Germinal center (tissue), 1 donor: ENCODE data around the gene SH3PXD2A.
"Not testable (repeated sequence)": the region's sequence is repeated elsewhere in the genome, so short reads cannot be mapped to it uniquely, and the experiment has no call there.

Experiments
- DNase-seq: peaks from one replicate; pipeline ENCODE4 v3.0.0; 2012; ENCODE audit warnings: mixed read lengths, low spot score

Gene SH3PXD2A

DNA sequence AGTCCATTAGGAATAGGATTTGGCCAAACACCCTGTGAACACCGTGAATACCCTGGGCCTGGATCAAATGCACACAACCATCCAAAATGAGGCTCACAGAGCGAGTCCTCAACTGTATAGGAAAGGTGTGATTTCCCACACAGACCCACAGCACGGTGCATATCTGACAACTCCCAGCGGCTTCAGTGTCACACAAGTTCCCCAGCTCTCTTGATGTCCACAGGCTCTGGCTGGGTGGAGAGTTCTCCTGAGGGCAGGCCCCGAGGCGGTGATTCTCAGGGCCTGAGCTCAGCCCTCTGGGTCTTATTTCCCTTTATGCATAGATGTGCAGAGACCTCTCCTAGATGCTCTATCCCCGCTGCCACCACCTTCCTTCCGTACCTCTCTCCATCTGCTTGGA is 64.1 kb downstream of the SH3PXD2A start:
- no peak for DNase-seq

DNA sequence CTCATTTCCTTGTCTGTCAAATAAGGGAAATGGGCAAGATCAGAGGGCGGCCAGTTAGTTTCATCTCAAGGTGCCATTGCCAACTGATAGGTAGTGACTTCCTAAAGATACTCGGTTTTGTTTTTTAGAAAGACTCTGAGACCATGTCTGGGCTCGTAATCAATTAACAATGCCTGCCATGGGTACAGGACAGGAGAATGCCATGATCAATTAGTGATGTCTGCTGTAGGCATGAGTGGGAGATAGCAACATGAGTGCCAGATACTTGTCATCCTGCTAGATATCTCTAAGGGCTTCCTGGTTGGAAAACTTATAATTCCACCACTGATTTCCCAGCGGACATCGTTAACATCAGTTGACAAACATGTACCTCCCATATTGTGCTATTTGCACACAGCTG is 64.8 kb downstream of the SH3PXD2A start:
- no peak for DNase-seq

DNA sequence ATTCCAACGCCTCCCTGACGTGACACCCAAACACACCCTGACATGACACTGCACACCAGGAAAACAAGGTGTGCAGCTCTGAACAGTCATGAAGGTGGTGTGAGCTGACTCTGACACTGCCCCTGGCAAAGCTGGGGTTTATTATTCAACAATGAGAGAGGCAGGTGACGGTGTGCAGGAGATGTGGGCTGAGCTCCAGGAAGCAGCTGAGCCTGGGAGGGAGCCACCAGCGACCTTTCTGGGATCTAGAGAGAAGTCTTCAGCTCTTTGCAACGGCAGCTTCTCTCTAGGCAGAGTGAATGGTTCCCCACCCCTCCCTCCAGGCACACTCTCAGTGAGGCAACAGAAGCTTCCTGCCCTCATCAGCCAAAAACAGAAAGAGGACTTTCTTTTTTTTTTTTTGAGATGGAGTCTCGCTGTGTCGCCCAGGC is 65.6 kb downstream of the SH3PXD2A start:
- DNase-seq = no peak

DNA sequence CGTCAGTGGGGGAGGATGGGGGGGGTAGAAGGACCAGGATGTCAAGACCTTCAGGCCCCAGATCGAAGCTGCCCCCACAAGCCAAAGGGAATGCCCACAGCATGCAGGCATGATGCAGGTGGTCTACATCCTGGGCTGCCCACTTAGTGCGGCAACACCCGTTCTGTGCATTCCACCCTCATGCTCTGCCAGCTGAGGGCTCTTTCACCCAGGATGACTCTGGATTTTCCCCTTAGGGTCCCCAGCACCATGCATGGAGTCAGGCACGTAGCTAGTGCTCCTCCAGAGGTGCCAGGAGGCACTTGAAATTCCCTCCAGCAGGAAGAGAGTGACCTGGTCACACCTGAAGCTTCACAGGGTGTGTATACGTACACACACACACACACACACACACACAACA is 66.2 kb downstream of the SH3PXD2A start:
- DNase-seq = no peak

DNA sequence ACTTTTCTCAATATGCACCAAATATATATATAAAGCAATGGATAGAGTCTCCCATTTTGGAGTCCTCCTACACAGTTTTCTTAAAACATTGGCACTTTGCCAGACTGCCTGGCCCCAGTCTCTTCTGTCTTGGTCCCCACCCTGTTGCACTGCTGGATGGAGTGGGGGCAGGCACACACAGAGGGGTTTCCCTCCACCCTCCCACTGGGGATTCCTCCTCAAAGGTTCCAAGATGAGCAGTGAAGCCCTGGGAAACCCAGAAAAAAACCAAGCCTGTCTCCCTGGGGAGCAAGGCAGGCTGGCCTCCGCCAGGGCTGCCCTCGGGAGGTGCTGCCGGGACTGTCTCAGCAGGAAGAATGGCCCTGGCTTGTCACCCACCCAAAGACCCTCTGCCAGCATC is 68.0 kb downstream of the SH3PXD2A start:
- DNase-seq = no peak

DNA sequence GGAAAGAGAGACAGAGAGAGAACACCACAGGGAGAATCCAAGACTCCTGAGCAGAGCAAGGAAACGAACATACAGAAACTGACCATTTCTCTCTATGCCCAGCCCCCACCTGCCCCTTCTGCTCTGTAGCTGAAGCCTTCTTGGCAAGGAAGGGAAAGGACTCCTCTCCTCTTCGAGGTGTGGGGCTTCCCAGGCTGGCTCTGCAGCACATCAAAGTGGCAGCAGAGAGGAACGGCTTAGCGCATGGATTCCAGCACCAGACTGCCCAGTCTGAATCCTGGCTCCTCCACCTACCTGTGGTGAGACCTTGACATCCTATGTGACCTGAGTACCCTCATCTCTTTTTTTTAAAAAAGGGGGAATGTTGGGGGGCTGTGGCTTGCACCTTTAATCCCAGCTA is 69.4 kb downstream of the SH3PXD2A start:
- no peak for DNase-seq

DNA sequence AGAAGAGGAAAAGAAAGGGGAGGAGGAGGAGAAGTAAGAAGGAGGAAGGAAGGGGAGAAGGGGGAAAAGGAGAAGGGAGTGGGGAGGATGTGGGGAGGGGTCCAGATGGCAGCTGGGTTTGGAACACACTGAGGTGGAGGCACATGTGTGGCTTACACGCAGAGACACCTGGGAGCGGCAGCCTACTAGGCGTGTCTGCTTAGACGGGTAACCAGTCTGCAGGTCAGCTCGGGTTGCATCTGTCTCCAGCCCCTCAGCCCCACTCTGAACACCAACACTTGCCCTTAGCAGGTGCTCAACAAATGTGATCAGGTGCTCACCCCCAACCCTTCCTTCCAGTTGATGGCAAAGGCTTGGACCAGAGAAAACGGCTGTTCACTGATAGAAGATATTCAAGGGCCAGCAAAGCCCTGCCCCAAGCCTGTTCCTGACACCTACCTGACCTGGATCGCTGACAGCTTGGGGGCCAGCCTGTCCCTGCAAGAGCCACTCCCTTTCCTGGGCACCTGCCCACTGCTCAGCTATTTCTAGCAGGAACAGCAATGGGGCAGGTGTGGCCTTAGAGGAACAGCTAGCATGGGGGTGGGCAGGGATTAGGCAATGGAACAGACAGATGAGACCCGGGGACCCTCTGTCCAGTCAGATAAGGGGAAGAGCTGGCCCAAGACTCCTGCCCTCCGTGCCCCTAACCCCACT is 70.5 kb downstream of the SH3PXD2A start:
- DNase-seq = no peak

DNA sequence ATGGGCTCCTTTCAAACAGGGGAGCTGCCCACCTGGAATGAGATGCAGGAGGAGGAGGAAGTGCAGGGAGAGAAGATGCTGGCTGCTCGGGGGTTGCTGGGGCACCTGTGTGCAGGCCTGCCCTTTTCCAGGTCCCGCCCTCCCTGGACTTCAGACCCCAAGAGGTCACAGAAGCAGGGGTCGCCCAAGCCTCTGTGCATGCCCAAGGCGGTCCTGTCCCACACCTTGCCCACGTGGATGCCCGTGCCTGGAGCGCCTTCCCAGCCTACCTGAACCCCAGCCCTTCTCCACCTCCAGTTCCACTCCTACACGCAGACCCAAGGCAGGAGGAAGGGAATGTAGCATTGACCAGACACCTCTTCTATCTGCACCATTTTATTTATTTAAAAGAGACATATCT is 71.3 kb downstream of the SH3PXD2A start:
- DNase-seq = no peak

DNA sequence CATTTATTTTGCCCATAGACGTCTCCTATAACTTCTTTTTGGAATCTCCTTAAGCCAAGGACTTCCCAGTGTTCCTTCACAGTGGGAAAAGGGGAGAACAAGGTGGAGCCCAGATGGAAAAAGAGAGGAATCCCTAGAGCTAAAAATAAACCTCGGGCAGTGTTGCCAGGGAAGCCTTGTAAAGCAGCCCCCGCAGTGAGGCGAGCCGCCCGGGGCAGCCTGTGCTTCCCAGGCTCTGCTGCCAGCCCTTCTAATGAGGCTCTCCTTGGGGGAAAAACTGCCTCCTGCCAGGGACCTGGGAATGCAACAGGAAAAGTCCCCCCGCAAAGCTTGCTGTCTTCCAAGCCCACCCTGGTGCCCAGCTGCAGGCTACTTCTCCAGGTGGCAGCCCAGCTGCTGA is 71.7 kb downstream of the SH3PXD2A start:
- no peak for DNase-seq

DNA sequence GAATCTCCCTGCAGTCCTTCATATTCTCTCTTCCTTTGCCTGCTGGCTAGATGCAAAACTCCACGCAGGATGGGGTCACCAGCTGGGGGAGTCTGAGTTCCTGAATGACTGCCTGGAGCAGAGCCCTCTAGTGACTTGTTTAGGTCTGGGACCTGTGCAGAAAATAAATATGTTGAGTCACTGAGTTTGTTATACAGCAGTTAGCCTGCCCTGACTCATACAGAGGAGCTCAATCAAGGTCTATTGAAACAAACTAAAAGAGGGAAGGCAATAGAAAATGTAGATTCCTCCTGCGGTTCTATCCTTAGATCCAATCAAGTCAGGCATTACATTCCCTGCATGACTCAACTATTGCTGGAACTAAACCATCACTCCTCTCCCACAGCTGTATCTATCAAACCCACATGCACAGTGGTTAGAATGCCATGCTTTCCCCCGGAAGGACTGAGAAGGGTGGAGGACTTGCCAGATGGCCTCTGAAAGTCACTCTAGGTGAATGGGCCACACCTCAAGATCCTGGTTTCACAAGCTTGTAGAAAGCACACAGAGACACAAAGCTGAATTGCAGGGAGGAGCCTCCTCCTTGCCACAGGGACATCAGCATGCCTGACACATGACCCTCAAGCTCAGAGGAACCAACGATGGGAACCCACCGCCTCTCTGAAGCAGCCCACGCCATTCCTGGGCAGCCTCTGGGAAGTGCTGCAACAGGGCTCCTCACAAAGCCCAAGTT is 73.9 kb downstream of the SH3PXD2A start:
- DNase-seq = no peak

DNA sequence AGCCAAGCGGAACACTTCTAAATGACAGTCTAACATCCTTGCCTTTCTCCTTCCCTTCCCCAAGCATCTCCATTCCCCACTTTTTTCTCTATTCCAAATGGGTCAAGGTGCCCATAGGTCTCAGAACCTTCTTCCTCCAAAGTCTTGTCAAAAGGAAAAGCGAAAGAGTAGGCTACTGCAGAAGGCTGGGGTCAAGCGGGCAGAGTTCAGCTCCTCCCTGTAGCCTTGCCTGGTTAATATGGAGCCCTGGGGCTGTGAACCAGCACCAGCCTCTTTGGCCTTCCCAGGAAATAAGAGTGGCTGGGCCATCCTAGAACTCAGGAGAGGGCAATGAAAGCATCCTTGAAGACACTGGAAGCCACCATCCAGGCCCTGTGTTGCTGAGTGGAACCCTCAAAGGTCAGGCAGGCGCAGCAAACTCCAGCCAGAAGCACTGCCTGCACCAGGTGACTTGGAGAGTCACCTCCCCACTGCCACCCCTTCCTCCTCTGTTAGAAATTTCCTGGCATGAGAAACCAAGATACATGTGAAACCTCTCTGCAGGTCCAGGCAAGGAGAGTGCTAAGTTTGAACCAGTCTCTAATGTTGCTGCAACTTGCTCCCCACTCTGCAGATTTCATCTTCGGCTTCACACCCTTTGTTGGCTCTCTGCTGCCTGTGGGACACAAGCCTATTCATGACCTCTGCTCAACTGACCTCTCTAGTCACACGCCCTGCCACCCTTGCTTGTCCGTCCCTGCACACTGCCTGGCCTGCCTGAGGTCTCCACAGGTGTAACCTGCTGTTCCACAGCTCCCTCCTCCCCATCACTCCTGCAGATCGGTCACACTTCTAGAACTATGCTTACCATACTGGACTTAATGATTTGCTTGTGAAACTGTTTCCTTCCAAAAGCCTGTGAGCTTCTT is 74.9 kb downstream of the SH3PXD2A start:
- DNase-seq = no peak

DNA sequence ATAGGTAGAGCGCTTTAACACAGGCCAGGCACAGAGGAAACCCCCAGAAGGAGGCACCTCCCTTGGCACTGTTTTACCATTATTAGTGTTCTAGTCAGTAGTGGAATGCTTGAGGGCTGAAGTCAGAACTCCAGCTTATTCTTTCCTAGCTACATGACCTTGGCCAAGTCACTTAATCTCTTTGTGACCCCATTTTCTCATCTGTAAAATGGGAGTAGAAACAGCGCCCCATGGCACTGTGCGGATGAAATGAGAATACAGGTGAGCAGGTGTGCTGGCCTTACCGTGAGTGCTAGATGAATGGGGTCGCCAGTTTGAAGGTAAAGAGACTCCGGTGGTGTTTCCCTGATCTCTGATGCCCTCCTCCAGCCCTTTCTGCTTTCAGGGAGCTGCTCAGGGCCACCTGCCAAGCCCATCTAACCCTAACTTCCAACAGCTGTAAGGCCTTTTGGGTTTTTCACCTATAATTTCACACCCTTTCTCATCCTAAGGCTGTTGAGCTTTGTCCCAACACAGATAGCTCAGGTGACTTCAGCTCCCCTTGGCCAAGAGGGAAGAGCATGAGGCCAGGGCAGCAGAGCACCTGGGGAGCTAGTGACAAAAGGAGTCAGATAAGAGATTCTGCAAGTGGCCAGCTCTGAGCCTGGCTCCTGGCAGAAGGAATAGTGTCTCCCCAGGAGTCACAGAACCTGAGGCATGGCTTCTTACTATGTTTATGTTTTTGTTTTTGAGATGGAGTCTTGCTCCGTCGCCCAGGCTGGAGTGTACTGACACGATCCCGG is 76.8 kb downstream of the SH3PXD2A start:
- DNase-seq = no peak

DNA sequence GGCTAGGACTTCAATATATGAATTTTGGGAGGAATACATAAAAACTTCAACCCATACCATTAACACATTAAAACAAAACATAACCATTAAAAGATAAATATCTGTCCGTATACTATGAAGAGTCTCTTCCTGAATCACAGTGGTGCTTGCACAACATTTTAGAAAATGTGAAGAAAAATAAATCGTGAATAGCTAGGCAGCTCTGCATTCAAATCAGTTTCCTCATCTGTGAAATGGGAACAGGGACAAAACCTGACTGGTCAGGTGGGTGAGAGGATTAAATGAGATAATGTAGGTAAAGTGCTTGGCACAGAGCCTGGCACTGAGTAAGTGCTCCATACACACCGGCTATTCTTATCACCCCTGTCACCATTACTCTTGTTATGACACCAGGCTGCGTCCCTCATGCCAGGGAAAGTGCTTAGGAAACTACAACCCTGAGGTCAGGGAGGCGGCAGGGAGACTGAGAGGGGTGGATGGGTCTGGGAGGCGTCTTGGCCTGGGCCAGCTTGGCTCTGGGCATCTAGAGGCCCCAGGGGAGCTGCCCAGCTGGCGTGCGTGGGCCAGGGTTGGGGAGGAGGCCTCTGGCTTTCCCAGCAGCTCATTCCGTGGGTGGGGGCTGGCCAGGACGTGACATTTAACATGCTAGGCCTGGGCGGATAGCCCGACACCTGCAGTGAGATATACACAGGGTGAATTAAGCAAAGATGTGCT is 78.3 kb downstream of the SH3PXD2A start:
- DNase-seq = no peak

DNA sequence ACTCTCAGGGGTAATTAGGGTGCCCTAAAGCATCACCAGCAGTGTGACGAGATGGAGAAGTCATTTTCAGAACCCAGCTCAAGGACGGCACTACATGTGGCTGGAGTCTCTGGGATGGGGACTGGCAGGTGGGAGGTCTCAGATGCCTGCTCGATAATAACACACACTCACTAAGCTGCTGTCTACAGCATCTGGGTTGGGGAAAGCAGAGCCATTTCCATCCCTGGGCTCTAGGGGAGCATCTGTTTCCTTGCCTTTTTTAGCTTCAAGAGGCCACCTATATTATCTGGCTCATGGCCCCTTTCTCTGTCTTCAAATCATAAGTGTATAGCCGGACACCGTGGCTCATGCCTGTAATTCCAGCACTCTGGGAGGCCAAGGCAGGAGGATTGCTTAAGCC is 79.6 kb downstream of the SH3PXD2A start:
- no peak for DNase-seq

DNA sequence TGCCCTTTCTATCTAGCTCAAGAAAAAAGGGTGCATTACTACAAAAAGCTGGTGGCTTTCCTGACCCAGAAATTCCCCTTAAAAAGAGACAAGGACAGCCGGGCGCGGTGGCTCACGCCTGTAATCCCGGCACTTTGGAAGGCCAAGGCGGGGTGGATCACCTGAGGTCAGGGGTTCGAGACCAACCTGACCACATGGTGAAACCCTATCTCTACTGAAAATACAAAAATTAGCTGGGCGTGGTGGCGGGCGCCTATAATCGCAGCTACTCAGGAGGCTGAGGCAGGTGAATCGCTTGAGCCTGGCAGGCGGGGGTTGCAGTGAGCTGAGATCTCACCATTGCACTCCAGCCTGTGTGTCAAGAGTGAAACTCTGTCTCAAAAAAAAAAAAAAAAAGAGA is 82.5 kb downstream of the SH3PXD2A start:
- DNase-seq = not testable (repeated sequence)

DNA sequence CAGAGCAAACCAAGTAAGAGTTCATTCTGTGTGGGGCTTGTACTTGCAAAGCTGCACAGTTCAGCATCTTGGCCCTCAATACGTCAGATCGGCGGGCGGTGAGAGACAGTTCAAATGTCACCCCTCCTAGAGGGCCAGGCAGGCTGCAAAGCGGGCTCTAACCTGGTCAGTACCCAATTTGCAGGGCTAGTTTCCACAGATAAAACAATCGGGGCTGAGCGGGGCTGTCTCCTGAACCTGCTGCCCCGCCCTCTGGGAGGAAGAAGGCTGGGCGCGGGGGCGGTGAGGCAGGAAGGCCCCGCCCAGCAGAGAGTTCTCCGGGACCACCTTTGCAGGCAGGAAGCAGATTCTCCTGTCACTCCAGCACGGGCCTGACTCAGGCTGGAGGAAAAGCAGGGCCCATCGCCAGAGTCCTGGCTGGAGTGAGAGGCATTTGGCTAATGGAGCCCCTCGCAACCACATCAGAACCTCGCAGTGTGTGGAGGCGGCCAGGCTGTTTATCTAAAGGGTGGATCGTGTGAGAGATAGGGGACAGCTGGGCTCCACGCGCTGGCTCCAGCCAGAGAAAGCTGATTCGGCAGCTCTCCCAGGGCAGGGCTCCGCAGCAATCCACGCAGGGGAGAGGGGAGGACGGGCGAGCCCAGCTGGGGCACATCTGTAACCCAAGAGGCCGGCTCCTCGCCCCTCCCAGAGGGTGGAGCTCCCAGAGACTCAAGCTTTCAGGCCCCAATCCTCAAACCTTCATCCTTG is 83.1 kb downstream of the SH3PXD2A start:
- peak; percentile 68 for DNase-seq

DNA sequence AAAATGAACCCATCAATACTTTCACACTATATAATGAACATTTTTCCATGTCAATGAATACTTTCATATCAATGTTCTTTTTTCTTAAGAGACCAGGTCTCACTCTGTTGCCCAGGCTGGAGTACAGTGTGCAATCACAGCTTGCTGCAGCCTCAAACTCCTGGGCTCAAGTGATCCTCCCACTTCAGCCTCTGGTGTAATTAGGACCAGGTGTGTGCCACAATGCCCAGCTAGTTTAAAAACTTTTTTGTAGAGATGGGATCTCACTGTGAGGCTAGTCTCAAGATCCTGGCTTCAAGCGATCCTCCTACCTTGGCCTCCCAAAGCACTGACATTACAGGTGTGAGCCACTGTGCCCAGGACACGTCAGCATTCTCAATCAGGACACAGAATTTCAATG is 85.2 kb downstream of the SH3PXD2A start:
- DNase-seq = no peak

DNA sequence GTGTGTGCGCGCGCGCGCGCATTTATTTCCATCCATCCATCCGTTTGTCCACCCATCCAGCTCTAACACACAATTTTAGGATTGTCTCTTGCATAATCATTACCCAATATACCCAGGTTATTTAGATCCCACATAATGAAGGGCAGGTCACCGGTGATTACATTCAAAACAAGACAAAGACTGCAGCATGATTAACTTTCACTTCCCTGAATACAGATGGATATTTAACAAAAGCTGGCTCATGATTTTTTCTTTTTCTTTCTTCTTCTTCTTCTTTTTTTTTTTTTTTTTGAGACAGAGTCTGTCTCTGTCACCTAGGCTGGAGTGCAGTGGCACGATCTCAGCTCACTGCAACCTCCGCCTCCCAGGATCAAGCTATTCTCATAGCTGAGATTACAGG is 86.2 kb downstream of the SH3PXD2A start:
- no peak for DNase-seq

DNA sequence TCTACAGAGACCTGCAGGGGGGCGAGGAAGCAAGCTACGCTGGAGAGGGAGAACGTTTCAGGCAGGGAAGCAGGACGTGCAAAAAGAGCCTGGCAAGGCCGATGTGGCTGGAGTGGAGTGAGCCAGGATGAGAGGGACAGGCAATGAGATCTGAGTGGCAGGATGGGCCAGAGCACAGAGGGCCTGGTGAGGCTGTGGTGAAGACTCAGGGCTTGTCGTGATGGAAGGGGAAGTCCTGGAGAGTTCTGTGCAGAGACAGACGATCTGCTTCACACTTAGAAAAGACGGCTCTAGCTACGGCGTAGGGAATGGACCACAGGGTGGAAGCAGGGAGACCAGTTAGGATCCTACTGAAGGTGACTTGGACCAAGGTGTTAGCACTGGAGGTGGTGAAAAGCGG is 87.0 kb downstream of the SH3PXD2A start:
- DNase-seq = no peak

DNA sequence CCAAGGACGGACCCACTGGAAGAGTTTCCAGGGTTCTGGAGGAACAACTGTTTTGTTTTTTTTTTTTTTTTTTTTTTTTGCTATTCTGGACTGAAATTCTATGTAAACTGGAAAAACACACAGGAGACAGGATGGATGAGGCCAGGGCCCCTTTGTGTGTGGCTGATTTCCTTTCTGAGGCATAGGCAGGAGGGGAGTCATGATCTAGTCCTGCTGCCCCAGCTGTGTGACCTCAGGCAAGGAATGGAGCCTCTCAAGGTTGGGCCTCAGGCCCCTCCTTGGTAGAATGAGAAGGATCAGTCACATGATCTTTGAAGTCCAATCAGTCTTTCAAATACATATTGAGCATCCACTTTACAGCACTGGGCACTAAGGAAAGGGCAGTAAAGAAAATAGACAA is 87.6 kb downstream of the SH3PXD2A start:
- no peak for DNase-seq
